ENCODE measurements around the gene CDC14C. TPM values are rescaled to one million over a fixed set of nuclear protein-coding genes. Genes with fewer than 3 reads are reported as not detected.

The CDC14C gene
- total and polyA plus RNA-seq, 2 experiments from 2014 or later: 0.23 TPM; not detected in 1

GRCh38 chr7:48887500-48887899 is 36.8 kb upstream of the CDC14C start:
- Histone ChIP-seq H3K4me3 (no peak overlapping the region), H3K79me2 (no peaks in the 10 kb centered on the region), H3K27me3 (no peaks in the 10 kb centered on the region), H3K4me2 (no peak overlapping the region), H3K27ac (no peak overlapping the region), H3K9me2 (replicated peaks; ENCODE audit: insufficient read depth) (no peaks in the 10 kb centered on the region), H3K36me3 (replicated peaks; ENCODE audit: insufficient read depth, low read depth) (no peaks in the 10 kb centered on the region), H4K20me1 (ENCODE audit: insufficient read depth, poor library complexity, severe bottlenecking) (no peaks in the 10 kb centered on the region), H3K9me3 (ENCODE audit: low read depth) (peaks cover 7% of the 10 kb centered on the region), H3K4me1 (ENCODE audit: insufficient read depth) (no peaks in the 10 kb centered on the region), H2AFZ (no peak overlapping the region)
- DNase-seq (ENCODE audit: low spot score): no peak
- TF ChIP-seq, protein P1, sequence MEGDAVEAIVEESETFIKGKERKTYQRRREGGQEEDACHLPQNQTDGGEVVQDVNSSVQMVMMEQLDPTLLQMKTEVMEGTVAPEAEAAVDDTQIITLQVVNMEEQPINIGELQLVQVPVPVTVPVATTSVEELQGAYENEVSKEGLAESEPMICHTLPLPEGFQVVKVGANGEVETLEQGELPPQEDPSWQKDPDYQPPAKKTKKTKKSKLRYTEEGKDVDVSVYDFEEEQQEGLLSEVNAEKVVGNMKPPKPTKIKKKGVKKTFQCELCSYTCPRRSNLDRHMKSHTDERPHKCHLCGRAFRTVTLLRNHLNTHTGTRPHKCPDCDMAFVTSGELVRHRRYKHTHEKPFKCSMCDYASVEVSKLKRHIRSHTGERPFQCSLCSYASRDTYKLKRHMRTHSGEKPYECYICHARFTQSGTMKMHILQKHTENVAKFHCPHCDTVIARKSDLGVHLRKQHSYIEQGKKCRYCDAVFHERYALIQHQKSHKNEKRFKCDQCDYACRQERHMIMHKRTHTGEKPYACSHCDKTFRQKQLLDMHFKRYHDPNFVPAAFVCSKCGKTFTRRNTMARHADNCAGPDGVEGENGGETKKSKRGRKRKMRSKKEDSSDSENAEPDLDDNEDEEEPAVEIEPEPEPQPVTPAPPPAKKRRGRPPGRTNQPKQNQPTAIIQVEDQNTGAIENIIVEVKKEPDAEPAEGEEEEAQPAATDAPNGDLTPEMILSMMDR (IDR thresholded peaks at IDR 0.05; ENCODE audit: poor library complexity): no peak
- TF ChIP-seq EZH2phosphoT487 (IDR thresholded peaks at IDR 0.05; ENCODE audit: low read depth, severe bottlenecking, unreplicated experiment) (no peak), EZH2 (IDR thresholded peaks at IDR 0.05; ENCODE audit: borderline replicate concordance) (no peak)
- 54% methylated on average over 2 of the region's 2 CpGs for WGBS (ENCODE audit: low lambda C conversion rate, missing lambda C conversion rate)

DNA sequence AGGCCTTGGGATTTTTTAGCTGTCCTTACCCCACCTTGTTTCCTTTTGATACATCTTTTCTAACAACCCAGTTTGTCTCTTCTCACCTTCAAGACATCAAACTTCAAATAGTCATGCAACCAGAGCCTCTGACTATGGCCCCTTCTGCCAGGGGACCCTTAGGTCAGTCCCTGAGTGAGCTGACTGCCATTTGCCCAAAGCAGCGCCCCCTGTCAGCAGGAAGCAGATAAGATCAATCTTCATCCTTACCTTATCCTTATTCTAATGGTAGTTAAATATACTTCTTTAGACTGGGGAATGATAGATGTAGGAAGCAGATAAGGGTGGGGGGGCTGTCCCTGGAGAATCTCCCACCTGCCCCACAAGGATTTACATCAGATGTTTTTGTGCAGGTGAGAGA is 29.8 kb upstream of the CDC14C start:
- WGBS (ENCODE audit: low lambda C conversion rate, missing lambda C conversion rate): 67% methylated on average over 1 of the region's 1 CpG
- Histone ChIP-seq H3K4me3 (no peak overlapping the region), H3K36me3 (replicated peaks; ENCODE audit: insufficient read depth, low read depth) (no peaks in the 10 kb centered on the region), H3K27ac (no peak overlapping the region), H3K9me2 (replicated peaks; ENCODE audit: insufficient read depth) (no peaks in the 10 kb centered on the region), H3K79me2 (no peaks in the 10 kb centered on the region), H3K27me3 (no peaks in the 10 kb centered on the region), H3K4me1 (ENCODE audit: insufficient read depth) (no peaks in the 10 kb centered on the region), H3K9me3 (ENCODE audit: low read depth) (peaks cover 7% of the 10 kb centered on the region), H4K20me1 (ENCODE audit: insufficient read depth, poor library complexity, severe bottlenecking) (no peaks in the 10 kb centered on the region), H2AFZ (no peak overlapping the region), H3K4me2 (no peak overlapping the region)
- TF ChIP-seq, protein P1 (IDR thresholded peaks at IDR 0.05; ENCODE audit: poor library complexity): no peak
- TF ChIP-seq EZH2 (IDR thresholded peaks at IDR 0.05; ENCODE audit: borderline replicate concordance) (no peak), EZH2phosphoT487 (IDR thresholded peaks at IDR 0.05; ENCODE audit: low read depth, severe bottlenecking, unreplicated experiment) (no peak)
- no peak for DNase-seq (ENCODE audit: low spot score)

DNA sequence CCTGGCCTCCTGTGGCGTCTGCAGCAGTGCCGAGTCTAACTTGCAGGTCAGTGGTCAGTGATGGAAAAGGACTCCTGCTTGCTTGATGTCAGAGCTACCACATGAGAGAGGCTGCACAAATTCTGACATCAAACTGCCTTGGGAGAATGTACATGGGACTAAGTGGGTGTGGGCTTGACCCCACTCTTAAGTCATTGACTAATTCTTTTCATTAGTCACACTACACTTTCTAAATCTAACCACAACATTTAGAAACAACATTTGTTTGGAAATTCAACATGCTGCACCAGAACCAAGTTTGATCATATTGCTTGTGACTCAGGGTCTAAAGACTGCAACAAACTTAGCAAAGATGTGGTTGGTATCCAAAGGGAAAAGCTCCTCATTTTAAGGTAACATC is 24.4 kb upstream of the CDC14C start:
- TF ChIP-seq, protein P1 (IDR thresholded peaks at IDR 0.05; ENCODE audit: poor library complexity): no peak
- TF ChIP-seq EZH2phosphoT487 (IDR thresholded peaks at IDR 0.05; ENCODE audit: low read depth, severe bottlenecking, unreplicated experiment) (no peak), EZH2 (IDR thresholded peaks at IDR 0.05; ENCODE audit: borderline replicate concordance) (no peak)
- Histone ChIP-seq H2AFZ (no peak overlapping the region), H3K36me3 (replicated peaks; ENCODE audit: insufficient read depth, low read depth) (no peaks in the 10 kb centered on the region), H3K9me2 (replicated peaks; ENCODE audit: insufficient read depth) (no peaks in the 10 kb centered on the region), H3K4me3 (no peak overlapping the region), H3K4me2 (no peak overlapping the region), H3K27me3 (no peaks in the 10 kb centered on the region), H3K4me1 (ENCODE audit: insufficient read depth) (no peaks in the 10 kb centered on the region), H3K27ac (no peak overlapping the region), H3K9me3 (ENCODE audit: low read depth) (no peaks in the 10 kb centered on the region), H4K20me1 (ENCODE audit: insufficient read depth, poor library complexity, severe bottlenecking) (no peaks in the 10 kb centered on the region), H3K79me2 (no peaks in the 10 kb centered on the region)
- DNase-seq (ENCODE audit: low spot score): no peak
- 86% methylated on average over 2 of the region's 2 CpGs for WGBS (ENCODE audit: low lambda C conversion rate, missing lambda C conversion rate)

DNA sequence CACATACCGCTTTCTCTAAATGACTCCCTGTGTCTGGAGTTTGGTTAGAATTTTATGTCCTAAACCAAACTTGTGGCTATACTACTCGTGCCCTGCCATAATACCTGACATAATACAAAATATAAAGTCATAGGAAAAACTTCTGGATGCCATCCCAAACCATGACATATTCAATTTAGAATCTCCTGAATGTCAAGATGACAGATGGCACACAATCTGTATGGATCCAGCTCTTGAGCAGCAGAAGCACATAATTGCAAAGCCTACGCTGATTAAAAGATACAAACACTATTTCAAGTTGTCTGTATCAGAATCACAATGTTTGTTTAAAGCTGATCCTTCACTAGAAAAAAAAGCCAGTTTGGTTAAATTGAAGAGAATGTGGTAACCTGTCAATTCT is 22.4 kb upstream of the CDC14C start:
- Histone ChIP-seq H3K9me2 (replicated peaks; ENCODE audit: insufficient read depth) (no peaks in the 10 kb centered on the region), H3K27me3 (no peaks in the 10 kb centered on the region), H3K27ac (no peak overlapping the region), H3K4me1 (ENCODE audit: insufficient read depth) (no peaks in the 10 kb centered on the region), H2AFZ (no peak overlapping the region), H4K20me1 (ENCODE audit: insufficient read depth, poor library complexity, severe bottlenecking) (no peaks in the 10 kb centered on the region), H3K36me3 (replicated peaks; ENCODE audit: insufficient read depth, low read depth) (no peaks in the 10 kb centered on the region), H3K4me2 (no peak overlapping the region), H3K4me3 (no peak overlapping the region), H3K9me3 (ENCODE audit: low read depth) (no peaks in the 10 kb centered on the region), H3K79me2 (no peaks in the 10 kb centered on the region)
- no peak for TF ChIP-seq EZH2 (IDR thresholded peaks at IDR 0.05; ENCODE audit: borderline replicate concordance)
- TF ChIP-seq, protein P1 (IDR thresholded peaks at IDR 0.05; ENCODE audit: poor library complexity): no peak
- TF ChIP-seq EZH2phosphoT487 (IDR thresholded peaks at IDR 0.05; ENCODE audit: low read depth, severe bottlenecking, unreplicated experiment): no peak
- 85% methylated on average over 3 of the region's 3 CpGs for WGBS (ENCODE audit: low lambda C conversion rate, missing lambda C conversion rate)
- DNase-seq (ENCODE audit: low spot score): no peak

Measured in hepatocyte (in vitro differentiated cells).